ENCODE measurements around the gene INPP5A.

The INPP5A gene

DNA sequence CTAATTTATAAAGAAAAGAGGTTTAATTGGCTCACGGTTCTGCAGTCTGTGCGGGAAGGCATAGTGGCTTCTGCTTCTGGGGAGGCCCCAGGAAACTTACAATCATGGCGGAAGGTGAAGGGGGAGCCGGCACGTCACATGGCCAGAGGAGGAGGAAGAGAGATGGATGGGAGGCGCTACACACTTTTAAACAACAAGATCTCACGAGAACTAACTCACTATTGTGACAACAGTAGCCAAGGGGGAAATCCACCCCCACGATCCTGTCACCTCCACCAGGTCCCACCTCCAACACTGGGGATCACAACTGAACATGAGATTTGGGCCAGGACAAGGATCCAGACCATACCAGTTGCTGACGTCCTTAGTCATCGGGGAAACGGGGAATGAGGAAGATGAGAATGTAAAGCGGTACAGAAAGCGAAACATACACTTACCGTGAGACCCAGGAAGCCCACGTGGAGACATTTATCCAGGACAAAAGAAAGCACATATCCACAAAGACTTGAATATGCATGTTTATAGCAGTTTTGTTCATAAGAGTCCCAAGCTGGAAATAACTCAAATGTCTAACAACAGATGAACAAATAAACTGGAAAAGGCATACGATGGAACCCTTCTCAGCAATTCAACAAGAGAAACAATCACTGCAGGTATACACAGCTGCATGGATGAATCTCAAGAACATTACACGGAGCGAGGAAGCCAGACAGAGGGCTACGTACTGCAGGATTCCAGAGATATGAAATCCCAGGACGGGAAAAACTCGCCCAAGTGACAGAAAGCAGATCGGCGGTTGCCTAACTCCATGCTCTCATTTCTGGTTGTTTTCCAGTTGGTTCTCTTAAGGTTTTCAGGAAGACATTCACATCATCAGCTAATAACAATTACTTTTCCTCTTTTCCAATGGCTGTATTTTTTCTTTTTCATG, 26.2 kb upstream of the INPP5A start:
- no peak for DNase-seq (ENCODE audit: extremely low read depth, low read depth)
- no peak for TF ChIP-seq CTCF (IDR thresholded peaks at IDR 0.05; ENCODE audit: low read depth, low read length)

GRCh38 chr10:132512052-132512442, 25.5 kb upstream of the INPP5A start:
- DNase-seq (ENCODE audit: extremely low read depth, low read depth) = no peak
- TF ChIP-seq CTCF (IDR thresholded peaks at IDR 0.05; ENCODE audit: low read depth, low read length) = no peak

DNA sequence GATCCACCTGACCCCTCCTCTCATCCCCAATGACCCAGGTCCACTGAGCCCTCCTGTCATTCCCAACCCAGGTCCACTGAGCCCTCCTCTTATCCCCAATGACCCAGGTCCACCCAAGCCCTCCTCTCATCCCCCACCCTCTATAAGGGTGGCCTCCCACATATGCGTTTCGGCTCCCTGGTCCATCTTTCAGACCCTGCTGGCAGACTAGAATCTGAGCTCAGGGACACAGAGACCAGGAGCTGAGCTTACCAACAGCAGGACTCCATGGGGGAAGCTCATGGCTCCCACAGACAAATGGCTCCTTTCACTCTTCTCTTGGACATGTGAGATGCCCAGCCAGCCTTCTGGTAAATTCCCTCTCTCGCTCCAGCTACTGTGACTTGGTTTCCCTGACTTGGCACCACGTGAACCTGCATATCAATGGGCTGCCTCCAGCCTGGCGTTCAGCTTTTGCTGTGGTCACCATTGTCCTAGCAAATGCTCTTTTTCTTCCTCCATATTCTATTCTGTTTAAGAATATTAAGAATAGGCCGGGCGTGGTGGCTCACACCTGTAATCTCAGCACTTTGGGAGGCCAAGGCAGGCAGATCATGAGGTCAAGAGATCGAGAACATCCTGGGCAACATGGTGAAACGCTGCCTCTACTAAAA, 24.8 kb upstream of the INPP5A start:
- TF ChIP-seq CTCF (IDR thresholded peaks at IDR 0.05; ENCODE audit: low read depth, low read length) = no peak
- no peak for DNase-seq (ENCODE audit: extremely low read depth, low read depth)

GRCh38 chr10:132514821-132515520, 22.6 kb upstream of the INPP5A start:
- no peak for DNase-seq (ENCODE audit: extremely low read depth, low read depth)
- no peak for TF ChIP-seq CTCF (IDR thresholded peaks at IDR 0.05; ENCODE audit: low read depth, low read length)

DNA sequence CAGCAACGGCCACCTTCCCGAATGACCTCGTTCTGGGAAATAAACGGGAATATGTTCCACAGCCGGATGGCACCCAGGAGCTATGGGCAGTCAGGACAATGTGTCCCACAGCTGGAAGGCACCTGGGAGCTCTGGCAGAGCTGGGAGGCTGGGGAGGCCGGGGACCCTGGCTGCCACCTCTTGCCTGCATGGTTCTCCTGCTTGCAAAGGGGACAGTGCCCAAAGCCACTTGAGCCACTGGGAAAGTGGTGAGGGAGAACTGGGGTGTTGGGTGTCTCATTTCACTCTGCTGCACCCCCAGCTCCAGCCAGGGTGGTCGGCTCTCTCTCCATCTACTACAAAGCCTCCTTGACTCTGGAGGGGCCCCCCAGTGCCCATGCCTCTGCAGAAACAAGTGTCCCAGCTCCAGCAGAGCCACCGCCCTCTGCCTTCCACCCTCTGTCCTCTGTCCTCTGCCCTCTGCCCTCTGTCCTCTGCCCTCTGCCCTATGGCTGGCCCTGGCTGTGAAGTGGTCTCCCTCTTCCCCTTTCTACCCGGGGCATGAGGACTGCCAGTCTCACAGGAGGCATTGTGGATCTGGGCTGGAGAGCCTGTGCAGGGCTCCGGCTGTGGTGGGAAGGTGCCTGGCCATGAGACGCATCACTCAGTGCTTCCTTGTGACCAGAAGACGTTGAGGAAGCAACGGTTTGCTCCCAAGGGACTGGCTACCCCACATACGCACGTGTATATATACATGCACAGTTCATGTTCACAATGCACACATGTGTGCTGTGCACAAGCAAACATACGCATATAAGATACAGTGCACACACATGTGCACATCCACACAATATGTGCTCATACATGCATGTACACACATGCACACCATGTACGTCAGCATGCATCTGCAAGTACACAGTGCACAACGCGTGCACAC, 21.5 kb upstream of the INPP5A start:
- no peak for TF ChIP-seq CTCF (IDR thresholded peaks at IDR 0.05; ENCODE audit: low read depth, low read length)
- no peak for DNase-seq (ENCODE audit: extremely low read depth, low read depth)

GRCh38 chr10:132516771-132517725, 20.5 kb upstream of the INPP5A start:
- TF ChIP-seq CTCF (IDR thresholded peaks at IDR 0.05; ENCODE audit: low read depth, low read length) = no peak
- DNase-seq (ENCODE audit: extremely low read depth, low read depth) = peak; percentile 96

All from AG09319 (cell line).